SK-N-SH (cell line): ENCODE data around the gene CCND1. TPM values are rescaled to one million over a fixed set of nuclear protein-coding genes. Genes with fewer than 3 reads are reported as not detected.
"Not testable (repeated sequence)": the region's sequence is repeated elsewhere in the genome, so short reads cannot be mapped to it uniquely, and the experiment has no call there.

Experiments used
- CTCF ChIA-PET: fragments of 300-600, 350-600 bp; formaldehyde crosslinking; extraction: SDS; loops from one replicate; lab custom pipeline; 2021; lab: Yijun Ruan, JAX
- POLR2A ChIA-PET: fragments of 350-600 bp; sonication (Branson Sonifier 250); formaldehyde crosslinking; extraction: SDS; loops from one replicate; lab custom pipeline; 2020; ENCODE audit warnings: antibody characterized with exemption, inconsistent platforms; lab: Yijun Ruan, JAX
- DNase-seq: peaks from one replicate; pipeline ENCODE4 v3.0.0; 2012
- H2AFZ ChIP-seq: fragments of 200-600 bp; sonication (generic); 2 replicates; pipeline ENCODE4 v1.8.1; 2016; ENCODE audit warnings: antibody characterized with exemption, mild to moderate bottlenecking, low read depth
- H3F3A ChIP-seq: fragments of 200-600 bp; sonication (generic); replicated peaks from 2 replicates; pipeline ENCODE3; 2016; ENCODE audit warnings: antibody characterized with exemption, mild to moderate bottlenecking; ENCODE audit not compliant: insufficient read depth
- H3K27ac ChIP-seq, 2 experiments: fragments of 200-500 bp in 1 of 2; fragments of 200-600 bp in 1 of 2; sonication (Bioruptor generic) in 1 of 2; sonication (generic), shearing (Covaris generic) in 1 of 2; 2 replicates each; pipeline versions ENCODE4 v1.5.1 to v1.6.1; 2014 to 2016; ENCODE audit warnings: low read depth in 2 of 2, inconsistent platforms in 1 of 2, low read length in 1 of 2, mild to moderate bottlenecking in 1 of 2, mixed read lengths in 1 of 2
- H3K27me3 ChIP-seq: fragments of 200-600 bp; sonication (generic), shearing (Covaris generic); 2 replicates; pipeline ENCODE4 v1.6.1; 2016; ENCODE audit warnings: mixed run types; ENCODE audit not compliant: insufficient read depth
- H3K36me3 ChIP-seq, 2 experiments: fragments of 200-500 bp in 1 of 2; fragments of 200-600 bp in 1 of 2; sonication (Bioruptor generic) in 1 of 2; sonication (generic) in 1 of 2; replicated peaks in 1 of 2; 2 replicates each; pipeline versions ENCODE3 to v1.5.1; 2014 to 2016; ENCODE audit warnings: low read length in 1 of 2, mild to moderate bottlenecking in 1 of 2; ENCODE audit not compliant: insufficient read depth in 2 of 2, control insufficient read depth in 1 of 2
- H3K4me1 ChIP-seq, 2 experiments: fragments of 200-500 bp in 1 of 2; fragments of 200-600 bp in 1 of 2; sonication (Bioruptor generic) in 1 of 2; sonication (generic), shearing (Covaris generic) in 1 of 2; 2 replicates each; pipeline versions ENCODE4 v1.5.1 to v1.6.1; 2014 to 2016; ENCODE audit warnings: low read depth in 1 of 2, low read length in 1 of 2, mixed run types in 1 of 2; ENCODE audit not compliant: insufficient read depth in 2 of 2, control insufficient read depth in 1 of 2
- H3K4me2 ChIP-seq: fragments of 200-600 bp; sonication (generic), shearing (Covaris generic); 2 replicates; pipeline ENCODE4 v1.6.1; 2017; ENCODE audit warnings: mixed run types
- H3K4me3 ChIP-seq, 2 experiments: fragments of 200-500 bp in 1 of 2; fragments of 200-600 bp in 1 of 2; sonication (Bioruptor generic) in 1 of 2; sonication (generic), shearing (Covaris generic) in 1 of 2; 2 replicates each; pipeline versions ENCODE4 v1.5.1 to v1.8.1; 2014 to 2016; ENCODE audit warnings: low read depth in 2 of 2, inconsistent platforms in 1 of 2, low read length in 1 of 2, mild to moderate bottlenecking in 1 of 2, mixed read lengths in 1 of 2, moderate library complexity in 1 of 2
- H3K79me2 ChIP-seq: fragments of 200-600 bp; sonication (generic); 2 replicates; pipeline ENCODE4 v1.8.1; 2017; ENCODE audit warnings: mild to moderate bottlenecking; ENCODE audit not compliant: insufficient read depth
- H3K9ac ChIP-seq: fragments of 200-600 bp; sonication (generic); 2 replicates; pipeline ENCODE4 v1.6.1; 2017; ENCODE audit warnings: mixed run types
- H3K9me2 ChIP-seq: fragments of 200-600 bp; sonication (generic); 2 replicates; pipeline ENCODE4 v1.6.1; 2017; ENCODE audit warnings: mixed run types
- H3K9me3 ChIP-seq: fragments of 200-600 bp; sonication (generic); 2 replicates; pipeline ENCODE4 v1.6.1; 2017; ENCODE audit warnings: mixed run types, mild to moderate bottlenecking, moderate library complexity
- H4K20me1 ChIP-seq: fragments of 200-600 bp; sonication (generic); 2 replicates; pipeline ENCODE4 v1.6.1; 2017; ENCODE audit warnings: mild to moderate bottlenecking, mixed run types; ENCODE audit not compliant: insufficient read depth
- CHD2 ChIP-seq: fragments of 150-350 bp; IDR thresholded peaks from 2 replicates; pipeline ENCODE4 v1.6.1; 2018; ENCODE audit warnings: low read length; ENCODE audit not compliant: partially characterized antibody
- EZH2phosphoT487 ChIP-seq: fragments of 200-600 bp; sonication (generic); IDR thresholded peaks from 2 replicates; pipeline ENCODE4 v1.6.1; 2017; ENCODE audit warnings: low read depth, mixed run types, mild to moderate bottlenecking, antibody characterized with exemption, moderate library complexity, borderline replicate concordance
- FOSL2 ChIP-seq: IDR thresholded peaks from 2 replicates; pipeline ENCODE4 v1.4.0; 2012; ENCODE audit warnings: low read depth, mild to moderate bottlenecking, moderate library complexity, borderline replicate concordance
- GABPA ChIP-seq: IDR thresholded peaks from 2 replicates; pipeline ENCODE4 v1.4.0; 2012; ENCODE audit warnings: low read depth, mild to moderate bottlenecking
- IRF3 ChIP-seq: fragments of 150-350 bp; IDR thresholded peaks from 2 replicates; pipeline ENCODE4 v1.6.1; 2016; ENCODE audit warnings: mild to moderate bottlenecking, low read depth, low read length
- JUND ChIP-seq: IDR thresholded peaks from 2 replicates; pipeline ENCODE4 v1.4.0; 2012
- MAX ChIP-seq: IDR thresholded peaks from 2 replicates; pipeline ENCODE4 v1.4.0; 2012; ENCODE audit warnings: low read depth
- MEF2A ChIP-seq: IDR thresholded peaks from 2 replicates; pipeline ENCODE4 v1.4.0; 2012; ENCODE audit warnings: low read depth, borderline replicate concordance
- MXI1 ChIP-seq: IDR thresholded peaks from 2 replicates; pipeline ENCODE4 v1.6.1; 2012; ENCODE audit warnings: mild to moderate bottlenecking, low read depth, low read length, improper control_type of control experiment
- POLR2AphosphoS5 ChIP-seq: IDR thresholded peaks from 2 replicates; pipeline ENCODE4 v1.6.1; 2012; ENCODE audit warnings: low read depth, low read length
- REST ChIP-seq: IDR thresholded peaks from 2 replicates; pipeline ENCODE4 v1.6.1; 2012; ENCODE audit warnings: mild to moderate bottlenecking, low read depth, low read length, moderate library complexity
- RFX5 ChIP-seq: IDR thresholded peaks from 2 replicates; pipeline ENCODE4 v1.6.1; 2012; ENCODE audit warnings: mild to moderate bottlenecking, improper control_type of control experiment, low read length
- RXRA ChIP-seq: IDR thresholded peaks from 2 replicates; pipeline ENCODE4 v1.4.0; 2012; ENCODE audit warnings: low read depth, mild to moderate bottlenecking, borderline replicate concordance
- SIN3A ChIP-seq: IDR thresholded peaks from 2 replicates; pipeline ENCODE4 v1.6.1; 2012; ENCODE audit warnings: low read depth, mild to moderate bottlenecking, low read length, moderate library complexity, borderline replicate concordance
- SMC3 ChIP-seq: IDR thresholded peaks from 2 replicates; pipeline ENCODE4 v1.6.1; 2012; ENCODE audit warnings: low read depth, low read length, improper control_type of control experiment
- TAF1 ChIP-seq: IDR thresholded peaks from 2 replicates; pipeline ENCODE4 v1.6.1; 2012; ENCODE audit warnings: low read depth, mild to moderate bottlenecking, low read length, moderate library complexity, borderline replicate concordance
- TCF12 ChIP-seq: IDR thresholded peaks from 2 replicates; pipeline ENCODE4 v1.4.0; 2012
- USF1 ChIP-seq: IDR thresholded peaks from 2 replicates; pipeline ENCODE4 v1.4.0; 2012; ENCODE audit warnings: low read depth, borderline replicate concordance
- WGBS: methylation state at CpG from one replicate; pipeline ENCODE4 v1.1.6; 2017; ENCODE audit warnings: low lambda C conversion rate; 5-methylcytosine and 5-hydroxymethylcytosine counted together
- polyA plus RNA-seq, 3 experiments: library from polyadenylated mRNA; depleted of rRNA; stranded (reverse); fragments of >200 nt; gene quantifications; 2 replicates each; pipeline ENCODE4 v1.2.3, GENCODE V29; 2012

Gene CCND1
- polyA plus RNA-seq, 1 of the 3 experiments (the other 2 are of a cell fraction): 242 TPM

GRCh38 chr11:69618237-69618636, 22.7 kb upstream of the CCND1 start:
- Histone ChIP-seq H3K27me3 (no peaks in the 10 kb centered on the region), H3K27ac (no peak overlapping the region), H3K4me3 (no peak overlapping the region), H3K4me2 (no peak overlapping the region), H3K79me2 (no peaks in the 10 kb centered on the region), H3K9me3 (no peaks in the 10 kb centered on the region), H2AFZ (no peak overlapping the region), H3K4me1 (peaks cover 0 to 8% of the 10 kb centered on the region in 2 experiments; a peak in 1 of 4 replicates), H3K9me2 (no peaks in the 10 kb centered on the region), H3K9ac (no peak overlapping the region), H4K20me1 (no peaks in the 10 kb centered on the region), H3F3A (no peaks in the 10 kb centered on the region), H3K36me3 (no peaks in the 10 kb centered on the region)
- CTCF ChIA-PET: no interaction called here
- POLR2A ChIA-PET: no interaction called here
- DNase-seq: no peak
- TF ChIP-seq EZH2phosphoT487: no peak
- no peak for TF ChIP-seq MXI1
- no peak for TF ChIP-seq TAF1
- no peak for TF ChIP-seq TCF12
- no peak for TF ChIP-seq POLR2AphosphoS5
- TF ChIP-seq RXRA: no peak
- no peak for TF ChIP-seq GABPA
- TF ChIP-seq USF1: no peak
- TF ChIP-seq MEF2A: no peak
- TF ChIP-seq FOSL2: no peak
- no peak for TF ChIP-seq REST
- no peak for TF ChIP-seq SMC3
- no peak for TF ChIP-seq SIN3A
- no peak for TF ChIP-seq JUND
- TF ChIP-seq RFX5: no peak
- WGBS: 79% methylated on average over 4 of the region's 8 CpGs

- H4K20me1 ChIP-seq: no peaks in the 10 kb centered on the region
- no peak overlapping the region for H3K9ac ChIP-seq
- H3K4me1 ChIP-seq: peaks cover 0 to 12% of the 10 kb centered on the region in 2 experiments; a peak in 1 of 4 replicates
- H2AFZ ChIP-seq: no peak overlapping the region
- H3K36me3 ChIP-seq: no peaks in the 10 kb centered on the region
- no peaks in the 10 kb centered on the region for H3F3A ChIP-seq
- ChIA-PET POLR2A (no interaction called here), CTCF (interaction anchor here (2.2 kb wide), 1 partner anchor 12 kb away, joined by 5 read pairs; no protein-coding TSS in a partner anchor)
- no peak overlapping the region for H3K4me3 ChIP-seq
- no peak for DNase-seq
- H3K27ac ChIP-seq: no peak overlapping the region
- H3K27me3 ChIP-seq: no peaks in the 10 kb centered on the region
- no peaks in the 10 kb centered on the region for H3K9me3 ChIP-seq
- TF ChIP-seq IRF3 (no peak), CHD2 (no peak), MEF2A (no peak), MAX (no peak)
- no peak overlapping the region for H3K4me2 ChIP-seq
- WGBS: 78% methylated on average over 2 of the region's 2 CpGs
- H3K9me2 ChIP-seq: no peaks in the 10 kb centered on the region
- H3K79me2 ChIP-seq: no peaks in the 10 kb centered on the region
Measured at GRCh38 chr11:69620683-69621290, 20.2 kb upstream of the CCND1 start.

- H3K27me3 ChIP-seq, DNase-seq, H3K4me2 ChIP-seq, H3K9me2 ChIP-seq, H3K9ac ChIP-seq, H3K79me2 ChIP-seq, H3K27ac ChIP-seq, H3F3A ChIP-seq, H3K36me3 ChIP-seq, H3K4me3 ChIP-seq, POLR2A ChIA-PET, H4K20me1 ChIP-seq, H2AFZ ChIP-seq, H3K9me3 ChIP-seq: not testable (repeated sequence)
- H3K4me1 ChIP-seq: peaks cover 0 to 12% of the 10 kb centered on the region in 2 experiments; a peak in 1 of 4 replicates
- 78% methylated on average over 8 of the region's 8 CpGs for WGBS
- CTCF ChIA-PET: interaction anchor here (2.2 kb wide), 1 partner anchor 11 kb away, joined by 5 read pairs; no protein-coding TSS in a partner anchor
Measured at GRCh38 chr11:69622097-69622681, 18.8 kb upstream of the CCND1 start.
